Naive thymus-derived CD8-positive, alpha-beta T cell (primary cell): ENCODE results near the gene EHMT1. TPM values are rescaled to one million over a fixed set of nuclear protein-coding genes. Genes with fewer than 3 reads are reported as not detected.

Experiments
- ATAC-seq, 2 donors: fragments of 150-1000 bp; cut with Tn5 transposase in 1 of 2; sonication (Bioruptor Pico), chemical (Tn5 transposase) in 1 of 2; 1 replicate in 1 of 2; 2 replicates in 1 of 2; pipeline ENCODE4 v1.10.0; 2021; ENCODE audit warnings: mild to moderate bottlenecking in 2 of 2, moderate library complexity in 2 of 2
- POLR2A ChIA-PET: fragments of 350-600 bp; sonication (Branson Sonifier 250); formaldehyde crosslinking; loops from one replicate; lab custom pipeline; 2021; ENCODE audit warnings: antibody characterized with exemption; lab: Charles Lee
- DNase-seq, 10 donors: peaks; one replicate each; pipeline versions ENCODE4 v3.0.0 to v3.0.0-alpha.2; 2020 to 2022
- H3K27ac Mint-ChIP-seq, 10 donors: one replicate each; pipeline ENCODE4 v1.8.0; 2020 to 2022; ENCODE audit warnings: mild to moderate bottlenecking in 10 of 10, mixed read lengths in 10 of 10, moderate library complexity in 4 of 10, inconsistent platforms in 1 of 10
- H3K27me3 Mint-ChIP-seq, 5 donors: one replicate each; pipeline ENCODE4 v1.8.0; 2021 to 2022; ENCODE audit warnings: mixed read lengths in 5 of 5
- H3K36me3 Mint-ChIP-seq, 3 donors: one replicate each; pipeline ENCODE4 v1.8.0; 2020 to 2022; ENCODE audit warnings: mixed read lengths in 3 of 3, mild to moderate bottlenecking in 2 of 3, inconsistent platforms in 1 of 3
- H3K4me1 Mint-ChIP-seq, 4 donors: one replicate each; pipeline ENCODE4 v1.8.0; 2021 to 2022; ENCODE audit warnings: mixed read lengths in 4 of 4
- H3K4me3 Mint-ChIP-seq, 10 donors: one replicate each; pipeline ENCODE4 v1.8.0; 2020 to 2022; ENCODE audit warnings: mild to moderate bottlenecking in 10 of 10, mixed read lengths in 10 of 10, moderate library complexity in 6 of 10, inconsistent platforms in 1 of 10
- H3K9me3 Mint-ChIP-seq, 9 donors: one replicate each; pipeline ENCODE4 v1.8.0; 2020 to 2022; ENCODE audit warnings: mixed read lengths in 9 of 9, mild to moderate bottlenecking in 3 of 9, inconsistent platforms in 1 of 9, moderate library complexity in 1 of 9
- polyA plus RNA-seq, 3 donors: library from polyadenylated mRNA; unstranded; fragments of 300-500 nt; fragmentation: Illumina TruSeq; gene quantifications; one replicate each; pipeline ENCODE4 v1.2.3, GENCODE V29; 2021
- total RNA-seq, 8 experiments: library from RNA in 2 of 8; stranded (reverse) in 2 of 8; gene quantifications; one replicate each; pipeline ENCODE4 v1.2.3 and lab custom pipeline; 2021 to 2026

The EHMT1 gene
- total and polyA plus RNA-seq, 5 experiments from 2014 or later = 20.9 to 113 (median 34.4) TPM

- peaks cover 7 to 58% (median 40%) of the 10 kb centered on the region in 9 donors for H3K9me3 Mint-ChIP-seq
- DNase-seq (no peak), ATAC-seq (no peak)
- H3K27me3 Mint-ChIP-seq = peaks cover 1 to 14% (median 9%) of the 10 kb centered on the region in 5 donors
- H3K4me1 Mint-ChIP-seq = no peaks in the 10 kb centered on the region
- H3K27ac Mint-ChIP-seq = no peak overlapping the region
- H3K36me3 Mint-ChIP-seq = peaks cover 8 to 35% (median 21%) of the 10 kb centered on the region in 3 donors
- POLR2A ChIA-PET = no interaction called here
- H3K4me3 Mint-ChIP-seq = no peak overlapping the region
These were observed 241.6 kb downstream of the EHMT1 start for GRCh38 chr9:137860361-137860760.

DNA sequence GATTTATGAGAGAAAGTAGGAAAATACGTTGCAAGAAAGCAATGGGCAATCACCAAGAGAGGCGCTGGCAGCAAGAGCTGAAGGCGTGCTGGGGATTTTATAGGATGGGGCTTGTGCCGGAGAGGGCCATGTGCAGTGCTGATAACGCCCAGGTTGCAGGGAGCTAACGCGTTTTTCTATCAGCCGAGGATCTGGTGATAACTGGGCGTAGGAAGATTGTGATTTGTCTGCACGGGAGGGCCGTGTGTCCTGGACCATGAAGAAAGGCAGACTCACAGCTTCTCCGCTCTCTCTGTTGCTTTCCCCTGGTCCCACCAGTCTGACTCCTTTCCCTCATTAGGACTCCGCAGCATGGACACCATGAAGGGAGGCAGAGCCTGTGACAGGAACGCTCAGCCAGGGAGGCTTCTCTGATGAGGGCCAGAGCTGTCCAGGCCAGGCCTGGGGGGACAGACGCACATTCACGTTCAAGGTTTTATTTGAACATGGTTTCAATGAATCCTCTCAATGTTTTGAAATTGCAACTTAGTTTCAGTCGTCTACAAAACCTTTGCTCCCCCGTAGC, 246.9 kb downstream of the EHMT1 start:
- POLR2A ChIA-PET = no interaction called here
- peaks cover 3 to 29% (median 9%) of the 10 kb centered on the region in 3 donors for H3K36me3 Mint-ChIP-seq
- H3K9me3 Mint-ChIP-seq = peaks cover 2 to 45% (median 19%) of the 10 kb centered on the region in 9 donors
- no peak overlapping the region for H3K4me3 Mint-ChIP-seq
- DNase-seq (no peak), ATAC-seq (no peak)
- peak overlapping the region in 1 of 10 donors; percentile 58 for H3K27ac Mint-ChIP-seq
- H3K27me3 Mint-ChIP-seq = peaks cover 4 to 45% (median 23%) of the 10 kb centered on the region in 5 donors
- no peaks in the 10 kb centered on the region for H3K4me1 Mint-ChIP-seq

DNA sequence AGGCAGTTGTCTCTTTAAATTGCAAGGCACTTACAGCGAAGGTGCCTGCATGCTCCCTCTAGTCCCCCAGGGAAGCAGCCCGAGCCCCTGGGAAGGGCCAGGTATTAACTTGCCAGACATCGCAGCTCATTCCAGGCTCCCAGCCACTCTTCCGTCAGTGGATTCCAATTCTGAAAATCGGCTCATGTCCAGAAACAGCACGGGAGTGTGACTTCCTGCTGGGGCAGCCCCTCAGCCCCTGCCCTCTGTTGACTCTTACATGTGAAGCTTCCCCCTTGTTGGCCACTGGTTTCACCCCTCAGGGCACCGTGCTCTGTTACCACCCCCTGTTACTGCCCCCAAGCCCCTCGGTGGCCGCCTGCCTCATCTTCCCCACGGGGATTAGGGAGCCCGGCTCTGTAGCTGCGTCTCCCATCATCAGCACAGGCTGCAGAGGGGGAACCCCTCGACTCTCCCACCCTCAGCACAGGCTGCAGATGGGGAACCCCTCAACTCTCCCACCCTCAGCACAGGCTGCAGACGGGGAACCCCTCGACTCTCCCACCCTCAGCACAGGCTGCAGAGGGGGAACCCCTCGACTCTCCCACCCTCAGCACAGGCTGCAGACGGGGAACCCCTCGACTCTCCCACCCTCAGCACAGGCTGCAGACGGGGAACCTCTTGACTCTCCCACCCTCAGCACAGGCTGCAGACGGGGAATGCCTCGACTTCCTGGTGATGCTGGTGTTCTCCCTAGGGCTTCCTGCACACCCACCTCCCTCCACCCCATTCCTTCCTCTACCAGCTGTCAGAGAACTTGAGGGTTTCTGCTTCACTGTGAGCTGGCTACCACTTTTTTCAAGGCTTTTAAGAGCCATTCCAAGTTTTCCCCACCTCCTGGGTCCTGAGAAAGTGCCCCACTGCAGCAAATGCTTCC, 247.7 kb downstream of the EHMT1 start:
- Mint-ChIP-seq H3K4me3 (no peak overlapping the region), H3K36me3 (peaks cover 3 to 24% (median 6%) of the 10 kb centered on the region in 3 donors), H3K27ac (no peak overlapping the region), H3K9me3 (peaks cover 0 to 37% (median 12%) of the 10 kb centered on the region in 9 donors), H3K4me1 (no peaks in the 10 kb centered on the region), H3K27me3 (peaks cover 4 to 50% (median 23%) of the 10 kb centered on the region in 5 donors)
- ATAC-seq (no peak), DNase-seq (no peak)
- POLR2A ChIA-PET = interaction anchor here (0.8 kb wide), 1 partner anchor 10 kb away, joined by 4 read pairs; no protein-coding TSS in a partner anchor

- DNase-seq = no peak
- Mint-ChIP-seq H3K36me3 (peaks cover 3 to 9% (median 3%) of the 10 kb centered on the region in 3 donors), H3K27me3 (peaks cover 10 to 78% (median 32%) of the 10 kb centered on the region in 5 donors), H3K27ac (peak overlapping the region in 1 of 10 donors; percentile 49), H3K4me3 (no peak overlapping the region), H3K9me3 (peaks cover 0 to 17% (median 0%) of the 10 kb centered on the region in 9 donors), H3K4me1 (no peaks in the 10 kb centered on the region)
- ATAC-seq = no peak
- POLR2A ChIA-PET = no interaction called here
These were observed 251.6 kb downstream of the EHMT1 start for GRCh38 chr9:137870432-137870831.

DNA sequence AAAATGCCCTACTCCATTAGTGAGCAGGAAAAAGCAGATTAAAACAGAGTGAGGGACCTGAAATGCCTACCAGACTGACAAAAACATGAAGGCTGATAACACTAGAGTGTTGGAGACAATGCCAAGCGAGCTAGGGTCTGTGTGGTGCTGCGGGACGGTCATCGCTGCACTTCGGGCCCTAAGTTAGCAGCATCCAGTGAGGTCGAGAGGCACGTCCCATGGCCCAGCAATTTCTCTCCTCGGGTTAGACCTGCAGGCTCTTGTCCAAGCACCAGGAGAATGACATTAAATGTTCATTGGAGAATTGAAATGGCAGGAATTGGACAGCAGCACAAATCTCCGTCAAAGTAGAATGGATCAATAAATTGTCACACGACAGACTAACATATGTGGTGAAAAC, 253.5 kb downstream of the EHMT1 start:
- POLR2A ChIA-PET = no interaction called here
- no peak for ATAC-seq
- Mint-ChIP-seq H3K36me3 (peaks cover 5 to 9% (median 5%) of the 10 kb centered on the region in 3 donors), H3K27me3 (peaks cover 17 to 74% (median 43%) of the 10 kb centered on the region in 5 donors), H3K4me1 (peaks cover 0 to 5% (median 3%) of the 10 kb centered on the region in 4 donors), H3K4me3 (no peak overlapping the region), H3K9me3 (peaks cover 0 to 17% (median 2%) of the 10 kb centered on the region in 9 donors), H3K27ac (no peak overlapping the region)
- DNase-seq = no peak

- DNase-seq (no peak), ATAC-seq (no peak)
- peaks cover 2 to 4% (median 3%) of the 10 kb centered on the region in 3 donors for H3K36me3 Mint-ChIP-seq
- no peak overlapping the region for H3K27ac Mint-ChIP-seq
- peaks cover 16 to 63% (median 35%) of the 10 kb centered on the region in 5 donors for H3K27me3 Mint-ChIP-seq
- no peak overlapping the region for H3K4me3 Mint-ChIP-seq
- peaks cover 0 to 12% (median 2%) of the 10 kb centered on the region in 9 donors for H3K9me3 Mint-ChIP-seq
- POLR2A ChIA-PET = interaction anchor here (0.6 kb wide), 1 partner anchor 15 kb away, joined by 4 read pairs; no protein-coding TSS in a partner anchor
- H3K4me1 Mint-ChIP-seq = peaks cover 0 to 5% (median 3%) of the 10 kb centered on the region in 4 donors
These were observed 254.6 kb downstream of the EHMT1 start for GRCh38 chr9:137873408-137873807.

- peaks cover 0 to 5% (median 3%) of the 10 kb centered on the region in 4 donors for H3K4me1 Mint-ChIP-seq
- no peak overlapping the region for H3K4me3 Mint-ChIP-seq
- peaks cover 0 to 2% (median 2%) of the 10 kb centered on the region in 3 donors for H3K36me3 Mint-ChIP-seq
- POLR2A ChIA-PET = interaction anchor here (0.6 kb wide), 1 partner anchor 15 kb away, joined by 4 read pairs; no protein-coding TSS in a partner anchor
- no peak overlapping the region for H3K27ac Mint-ChIP-seq
- ATAC-seq (no peak), DNase-seq (no peak)
- peaks cover 0 to 7% (median 0%) of the 10 kb centered on the region in 9 donors for H3K9me3 Mint-ChIP-seq
- H3K27me3 Mint-ChIP-seq = peaks cover 14 to 58% (median 35%) of the 10 kb centered on the region in 5 donors
These were observed 255.1 kb downstream of the EHMT1 start for GRCh38 chr9:137873858-137874362.

- Mint-ChIP-seq H3K27me3 (peaks cover 14 to 69% (median 46%) of the 10 kb centered on the region in 5 donors), H3K27ac (no peak overlapping the region), H3K9me3 (peaks cover 0 to 4% (median 0%) of the 10 kb centered on the region in 9 donors), H3K4me1 (peaks cover 0 to 8% (median 4%) of the 10 kb centered on the region in 4 donors), H3K36me3 (peaks cover 0 to 2% (median 2%) of the 10 kb centered on the region in 3 donors), H3K4me3 (no peak overlapping the region)
- ATAC-seq (no peak), DNase-seq (no peak)
- POLR2A ChIA-PET = no interaction called here
These were observed 256.5 kb downstream of the EHMT1 start for GRCh38 chr9:137875354-137875753.

DNA sequence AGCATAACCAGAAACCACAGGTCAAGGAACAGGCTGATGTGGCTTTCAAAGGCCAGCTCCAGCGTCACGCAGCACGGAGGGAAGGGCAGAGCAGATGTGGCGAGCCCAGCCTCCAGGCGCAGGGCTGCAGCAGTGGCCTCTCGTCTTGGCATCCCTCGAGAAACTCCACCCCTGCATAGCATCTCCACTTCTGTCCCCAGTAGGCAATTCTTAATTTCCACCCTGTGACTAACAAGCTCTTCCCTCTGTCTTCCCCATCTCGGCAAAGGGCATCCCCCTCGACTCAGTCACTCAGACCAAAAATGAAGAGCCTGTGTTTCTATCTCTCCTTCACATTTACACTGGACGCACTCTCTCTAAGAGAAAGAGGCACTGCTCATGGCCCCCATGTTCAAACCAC, 257.0 kb downstream of the EHMT1 start:
- POLR2A ChIA-PET = no interaction called here
- Mint-ChIP-seq H3K27me3 (peaks cover 14 to 73% (median 46%) of the 10 kb centered on the region in 5 donors), H3K27ac (no peak overlapping the region), H3K9me3 (peaks cover 0 to 4% (median 0%) of the 10 kb centered on the region in 9 donors), H3K4me3 (peak overlapping the region in 3 of 10 donors; percentile 45 to 79 (median 58)), H3K36me3 (peaks cover 0 to 2% (median 2%) of the 10 kb centered on the region in 3 donors), H3K4me1 (peaks cover 0 to 8% (median 4%) of the 10 kb centered on the region in 4 donors)
- DNase-seq = no peak
- no peak for ATAC-seq

DNA sequence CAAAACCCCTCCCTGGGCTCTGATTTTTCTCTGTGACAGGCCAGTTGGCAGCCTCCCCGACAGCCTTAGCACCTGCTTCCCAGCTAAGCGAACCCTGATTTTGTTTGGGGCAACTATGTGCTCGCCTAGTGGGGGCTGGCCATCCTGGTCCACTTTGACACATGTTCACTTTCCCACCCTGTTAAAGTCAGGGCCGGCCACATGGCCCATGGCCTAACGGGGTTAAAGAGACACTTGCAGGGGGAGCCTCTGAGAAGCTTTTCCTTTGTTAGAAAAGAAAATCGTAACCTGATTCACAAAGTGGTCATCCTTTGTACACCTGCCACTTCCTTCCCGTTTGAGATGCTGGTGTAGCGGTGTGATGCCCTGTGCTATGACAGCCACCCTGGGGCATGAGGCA, 257.5 kb downstream of the EHMT1 start:
- POLR2A ChIA-PET = interaction anchor here (1.1 kb wide), 1 partner anchor 10 kb away, joined by 4 read pairs; no protein-coding TSS in a partner anchor
- no peak for DNase-seq
- peaks cover 0 to 2% (median 2%) of the 10 kb centered on the region in 3 donors for H3K36me3 Mint-ChIP-seq
- peaks cover 0 to 8% (median 4%) of the 10 kb centered on the region in 4 donors for H3K4me1 Mint-ChIP-seq
- ATAC-seq = no peak
- peaks cover 0 to 4% (median 0%) of the 10 kb centered on the region in 9 donors for H3K9me3 Mint-ChIP-seq
- H3K4me3 Mint-ChIP-seq = peak overlapping the region in 9 of 10 donors; percentile 7 to 80 (median 75)
- H3K27me3 Mint-ChIP-seq = peaks cover 14 to 74% (median 46%) of the 10 kb centered on the region in 5 donors
- no peak overlapping the region for H3K27ac Mint-ChIP-seq

- H3K4me1 Mint-ChIP-seq = peaks cover 0 to 8% (median 4%) of the 10 kb centered on the region in 4 donors
- ATAC-seq (no peak), DNase-seq (peak in 1 of 10 donors; percentile 61)
- peaks cover 17 to 74% (median 47%) of the 10 kb centered on the region in 5 donors for H3K27me3 Mint-ChIP-seq
- POLR2A ChIA-PET = interaction anchor here (1.1 kb wide), 1 partner anchor 10 kb away, joined by 4 read pairs; no protein-coding TSS in a partner anchor
- H3K27ac Mint-ChIP-seq = no peak overlapping the region
- H3K9me3 Mint-ChIP-seq = peaks cover 0 to 4% (median 0%) of the 10 kb centered on the region in 9 donors
- peaks cover 0 to 2% (median 2%) of the 10 kb centered on the region in 3 donors for H3K36me3 Mint-ChIP-seq
- peak overlapping the region in 5 of 10 donors; percentile 30 to 76 (median 66) for H3K4me3 Mint-ChIP-seq
These were observed 258.1 kb downstream of the EHMT1 start for GRCh38 chr9:137876781-137877386.
